CD4-positive, alpha-beta T cell treated with Interleukin-12 subunit alpha and Interleukin-12 subunit beta, for 1 hour (primary cell): Measurements from ENCODE around the gene ZNF358.

Experiments
- DNase-seq: peaks from one replicate; pipeline ENCODE4 v3.0.0-alpha.2; 2020

ZNF358 gene

GRCh38 chr19:7515645-7516151 is at the start of gene ZNF358:
ZNF358 (plus strand) TSS chr19:7516103; CDS start chr19:7519243, 3,140 bp downstream.
- DNase-seq: peak; percentile 37

- no peak for DNase-seq
Measured at GRCh38 chr19:7467009-7467989, 48.6 kb upstream of the ZNF358 start.

GRCh38 chr19:7468840-7469239 is 47.1 kb upstream of the ZNF358 start:
- no peak for DNase-seq

GRCh38 chr19:7469669-7470285 is 46.1 kb upstream of the ZNF358 start:
- DNase-seq: no peak

GRCh38 chr19:7470540-7471305 is 45.2 kb upstream of the ZNF358 start:
- DNase-seq: no peak

GRCh38 chr19:7471696-7472615 is 43.9 kb upstream of the ZNF358 start:
- DNase-seq: no peak

GRCh38 chr19:7475665-7476064 is 40.2 kb upstream of the ZNF358 start:
- no peak for DNase-seq

GRCh38 chr19:7476241-7476640 is 39.7 kb upstream of the ZNF358 start:
- DNase-seq: no peak

- DNase-seq: no peak
Measured at GRCh38 chr19:7476777-7477494, 39.0 kb upstream of the ZNF358 start.

- no peak for DNase-seq
Measured at GRCh38 chr19:7477758-7478157, 38.1 kb upstream of the ZNF358 start.

GRCh38 chr19:7478173-7478842 is 37.6 kb upstream of the ZNF358 start:
- no peak for DNase-seq

GRCh38 chr19:7478843-7479227 is 37.1 kb upstream of the ZNF358 start:
- DNase-seq: no peak

- no peak for DNase-seq
Measured at GRCh38 chr19:7480222-7480969, 35.5 kb upstream of the ZNF358 start.

- DNase-seq: no peak
Measured at GRCh38 chr19:7480970-7481255, 35.0 kb upstream of the ZNF358 start.

GRCh38 chr19:7482584-7483439 is 33.1 kb upstream of the ZNF358 start:
- DNase-seq: no peak

GRCh38 chr19:7483720-7484201 is 32.1 kb upstream of the ZNF358 start:
- no peak for DNase-seq

- DNase-seq: no peak
Measured at GRCh38 chr19:7486923-7487322, 29.0 kb upstream of the ZNF358 start.

GRCh38 chr19:7488736-7489353 is 27.1 kb upstream of the ZNF358 start, which contains the start of gene PEX11G:
PEX11G (minus strand) TSS chr19:7489035; CDS start chr19:7489010, 25 bp downstream.
- DNase-seq: peak; percentile 91
